Brain microvascular endothelial cell (primary cell): ENCODE measurements around the gene SERTM1.

Source experiments
- DNase-seq: peaks from one replicate; pipeline ENCODE4 v3.0.0-alpha.2; 2020
- H3K27ac ChIP-seq: fragments of 250-450 bp; sonication (Bioruptor Pico); 2 replicates; pipeline ENCODE4 v1.5.1; 2020; ENCODE audit warnings: mild to moderate bottlenecking, moderate library complexity
- H3K27me3 ChIP-seq: fragments of 250-450 bp; sonication (Bioruptor Pico); replicated peaks from 2 replicates; pipeline ENCODE4 v1.5.1; 2020; ENCODE audit warnings: mild to moderate bottlenecking
- H3K36me3 ChIP-seq: fragments of 250-450 bp; sonication (Bioruptor Pico); replicated peaks from 2 replicates; pipeline ENCODE4 v1.5.1; 2020; ENCODE audit warnings: mild to moderate bottlenecking
- H3K4me3 ChIP-seq: 2 replicates; pipeline ENCODE4 v1.5.1; 2011; ENCODE audit warnings: low read depth, mild to moderate bottlenecking, control low read depth, low read length, moderate library complexity
- in situ Hi-C: cut with HindIII; loops from 2 replicates; pipeline ENCODE4 v1.10.0; 2017; ENCODE audit warnings: low sequenced_read_pairs, low pct_ligation_motif_present
- TF ChIP-seq, protein P1 (sequence below): IDR thresholded peaks from 2 replicates; pipeline ENCODE4 v1.5.1; 2011; ENCODE audit warnings: low read depth, mild to moderate bottlenecking, moderate library complexity, low read length, control low read depth, inconsistent platforms; ENCODE audit errors: missing control alignments

Gene SERTM1

DNA sequence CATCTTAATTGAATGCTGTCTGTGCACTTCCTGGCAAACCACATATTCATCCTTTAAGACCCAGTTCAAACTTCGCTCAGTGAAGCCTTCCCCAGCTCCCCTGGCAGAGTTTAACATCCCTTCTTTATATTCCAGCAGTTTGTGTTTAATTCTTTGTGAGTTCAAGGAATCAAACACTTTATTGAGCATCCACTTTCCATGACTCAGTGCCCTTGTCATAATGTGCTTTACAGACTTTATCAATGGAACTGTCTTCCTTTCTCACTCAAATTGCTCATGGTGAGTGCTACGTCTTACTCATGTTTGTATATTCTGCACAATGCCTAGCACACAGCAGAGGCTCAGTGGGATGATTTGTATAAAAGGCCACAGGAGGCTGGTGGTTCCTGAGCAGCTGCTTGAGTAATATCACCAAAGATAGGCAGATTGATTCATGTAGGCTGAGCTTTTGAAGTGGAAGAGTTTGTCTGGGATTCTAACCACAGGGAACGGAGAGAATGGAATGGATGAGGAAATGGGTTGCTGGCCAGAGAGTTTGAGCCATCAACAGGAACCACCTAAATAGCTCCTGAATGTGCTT lies 44.2 kb downstream of the SERTM1 start:
- TF ChIP-seq, protein P1, sequence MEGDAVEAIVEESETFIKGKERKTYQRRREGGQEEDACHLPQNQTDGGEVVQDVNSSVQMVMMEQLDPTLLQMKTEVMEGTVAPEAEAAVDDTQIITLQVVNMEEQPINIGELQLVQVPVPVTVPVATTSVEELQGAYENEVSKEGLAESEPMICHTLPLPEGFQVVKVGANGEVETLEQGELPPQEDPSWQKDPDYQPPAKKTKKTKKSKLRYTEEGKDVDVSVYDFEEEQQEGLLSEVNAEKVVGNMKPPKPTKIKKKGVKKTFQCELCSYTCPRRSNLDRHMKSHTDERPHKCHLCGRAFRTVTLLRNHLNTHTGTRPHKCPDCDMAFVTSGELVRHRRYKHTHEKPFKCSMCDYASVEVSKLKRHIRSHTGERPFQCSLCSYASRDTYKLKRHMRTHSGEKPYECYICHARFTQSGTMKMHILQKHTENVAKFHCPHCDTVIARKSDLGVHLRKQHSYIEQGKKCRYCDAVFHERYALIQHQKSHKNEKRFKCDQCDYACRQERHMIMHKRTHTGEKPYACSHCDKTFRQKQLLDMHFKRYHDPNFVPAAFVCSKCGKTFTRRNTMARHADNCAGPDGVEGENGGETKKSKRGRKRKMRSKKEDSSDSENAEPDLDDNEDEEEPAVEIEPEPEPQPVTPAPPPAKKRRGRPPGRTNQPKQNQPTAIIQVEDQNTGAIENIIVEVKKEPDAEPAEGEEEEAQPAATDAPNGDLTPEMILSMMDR = no peak
- DNase-seq = no peak
- H3K27me3 ChIP-seq = no peaks in the 10 kb centered on the region
- no peak overlapping the region for H3K4me3 ChIP-seq
- no peaks in the 10 kb centered on the region for H3K36me3 ChIP-seq
- in situ Hi-C loops = no loop called here
- H3K27ac ChIP-seq = no peak overlapping the region

- TF ChIP-seq, protein P1 = no peak
- DNase-seq = no peak
- no peaks in the 10 kb centered on the region for H3K27me3 ChIP-seq
- no peak overlapping the region for H3K4me3 ChIP-seq
- in situ Hi-C loops = no loop called here
- no peak overlapping the region for H3K27ac ChIP-seq
- no peaks in the 10 kb centered on the region for H3K36me3 ChIP-seq
Measured at GRCh38 chr13:36718686-36719085, 44.9 kb downstream of the SERTM1 start.

DNA sequence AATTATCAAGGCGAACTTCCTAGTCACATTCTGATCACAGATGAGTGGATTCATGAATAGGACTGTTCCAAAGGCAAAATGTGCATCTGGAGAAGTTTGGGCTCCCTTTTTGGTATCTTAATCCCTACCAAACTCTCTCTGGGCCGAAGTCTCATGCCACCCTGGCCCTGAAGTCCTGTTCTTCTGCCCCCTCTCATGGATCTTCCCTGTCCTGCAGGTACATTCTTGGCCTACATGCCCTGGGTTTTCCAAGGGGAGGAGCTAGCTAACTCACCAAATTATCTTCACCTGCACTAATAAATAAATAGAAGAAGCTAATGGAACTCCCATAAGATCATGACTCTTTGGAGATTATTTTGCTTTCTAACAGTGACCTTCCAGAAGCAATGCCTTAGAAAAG lies 50.3 kb downstream of the SERTM1 start:
- Histone ChIP-seq H3K36me3 (no peaks in the 10 kb centered on the region), H3K27me3 (no peaks in the 10 kb centered on the region), H3K27ac (no peak overlapping the region), H3K4me3 (no peak overlapping the region)
- in situ Hi-C loops = no loop called here
- no peak for DNase-seq
- TF ChIP-seq, protein P1 = no peak

- Histone ChIP-seq H3K27me3 (no peaks in the 10 kb centered on the region), H3K36me3 (no peaks in the 10 kb centered on the region), H3K27ac (no peak overlapping the region), H3K4me3 (no peak overlapping the region)
- TF ChIP-seq, protein P1 = no peak
- DNase-seq = no peak
- in situ Hi-C loops = no loop called here
Measured at GRCh38 chr13:36725936-36726335, 52.1 kb downstream of the SERTM1 start.

- in situ Hi-C loops = no loop called here
- Histone ChIP-seq H3K27me3 (no peaks in the 10 kb centered on the region), H3K27ac (no peak overlapping the region), H3K4me3 (no peak overlapping the region), H3K36me3 (no peaks in the 10 kb centered on the region)
- TF ChIP-seq, protein P1 = no peak
- no peak for DNase-seq
Measured at GRCh38 chr13:36728006-36728405, 54.2 kb downstream of the SERTM1 start.

- in situ Hi-C loops = no loop called here
- Histone ChIP-seq H3K27me3 (no peaks in the 10 kb centered on the region), H3K4me3 (no peak overlapping the region), H3K36me3 (no peaks in the 10 kb centered on the region), H3K27ac (no peak overlapping the region)
- DNase-seq = peak; percentile 45
- TF ChIP-seq, protein P1 = peak; percentile 74
Measured at GRCh38 chr13:36736119-36736726, 62.4 kb downstream of the SERTM1 start.
